GM10248 (cell line): ENCODE results near the gene IMPA2.

Experiments used
- CTCF ChIA-PET: fragments of 300-600 bp; sonication (Branson Sonifier 250); formaldehyde crosslinking; extraction: SDS; loops from one replicate; lab custom pipeline; 2021; ENCODE audit warnings: antibody characterized with exemption; lab: Yijun Ruan, JAX
- POLR2A ChIA-PET: fragments of 350-650 bp; sonication (Branson Sonifier 250); formaldehyde crosslinking; extraction: SDS; loops from one replicate; lab custom pipeline; 2020; ENCODE audit warnings: antibody characterized with exemption; lab: Yijun Ruan, JAX
- DNase-seq: peaks from one replicate; pipeline ENCODE4 v3.0.0; 2012; ENCODE audit errors: extremely low spot score
- CTCF ChIP-seq: IDR thresholded peaks from 2 replicates; pipeline ENCODE4 v1.5.1; 2012; ENCODE audit warnings: mild to moderate bottlenecking, low read depth; ENCODE audit errors: extremely low read depth, missing control alignments, control extremely low read depth

IMPA2 gene

GRCh38 chr18:11980494-11981191 is 664 bp upstream of the IMPA2 start:
- CTCF ChIA-PET, result interaction anchor here (0.9 to 5.4 kb wide), 4 partner anchors 12 to 43 kb away, joined by 4 to 38 read pairs (median 10); no protein-coding TSS in a partner anchor
- POLR2A ChIA-PET, result interaction anchor here (0.6 kb wide), 2 partner anchors 26 to 42 kb away, joined by 3 to 4 read pairs; no protein-coding TSS in a partner anchor
- TF ChIP-seq CTCF, result peak; percentile 17
- DNase-seq, result peak; percentile 96

GRCh38 chr18:11981543-11982366 is 448 bp downstream of the IMPA2 start:
- DNase-seq, result peak; percentile 53
- ChIA-PET CTCF (interaction anchor here (1.1 to 5.4 kb wide), 4 partner anchors 11 to 44 kb away, joined by 3 to 38 read pairs (median 10); no protein-coding TSS in a partner anchor), POLR2A (interaction anchor here (0.6 kb wide), 1 partner anchor 328 kb away, joined by 4 read pairs; no protein-coding TSS in a partner anchor)
- TF ChIP-seq CTCF, result no peak

- POLR2A ChIA-PET, result no interaction called here
- no peak for TF ChIP-seq CTCF
- DNase-seq, result no peak
- CTCF ChIA-PET, result interaction anchor here (1.3 to 5.4 kb wide), 2 partner anchors 13 to 20 kb away, joined by 3 to 38 read pairs; no protein-coding TSS in a partner anchor
Observed at GRCh38 chr18:11982981-11983380, 1.7 kb downstream of the IMPA2 start.

- TF ChIP-seq CTCF, result no peak
- ChIA-PET CTCF (interaction anchor here (1.3 to 5.4 kb wide), 2 partner anchors 12 to 19 kb away, joined by 3 to 38 read pairs; no protein-coding TSS in a partner anchor), POLR2A (no interaction called here)
- DNase-seq, result no peak
Observed at GRCh38 chr18:11983592-11983991, 2.3 kb downstream of the IMPA2 start.

GRCh38 chr18:11984091-11984490 is 2.8 kb downstream of the IMPA2 start:
- no peak for TF ChIP-seq CTCF
- POLR2A ChIA-PET, result no interaction called here
- DNase-seq, result no peak
- CTCF ChIA-PET, result interaction anchor here (5.4 kb wide), 1 partner anchor 12 kb away, joined by 38 read pairs; no protein-coding TSS in a partner anchor

- DNase-seq, result no peak
- CTCF ChIA-PET, result interaction anchor here (1.0 kb wide), 1 partner anchor 9 kb away, joined by 3 read pairs; no protein-coding TSS in a partner anchor
- POLR2A ChIA-PET, result no interaction called here
- TF ChIP-seq CTCF, result no peak
Observed at GRCh38 chr18:11985586-11985985, 4.3 kb downstream of the IMPA2 start.
